GM12872 (cell line): ENCODE data around the gene CBX2.

Experiments
- CTCF ChIP-seq: IDR thresholded peaks from 3 replicates; pipeline ENCODE4 v1.5.1; 2011; ENCODE audit warnings: low read depth, mild to moderate bottlenecking, low read length, moderate library complexity; ENCODE audit not compliant: insufficient read depth

The CBX2 gene

GRCh38 chr17:79803421-79803996 lies 25.6 kb downstream of the CBX2 start:
- no peak for TF ChIP-seq CTCF

- no peak for TF ChIP-seq CTCF
Observed at GRCh38 chr17:79803997-79804855, 26.3 kb downstream of the CBX2 start.

GRCh38 chr17:79804856-79805696 lies 27.1 kb downstream of the CBX2 start:
- no peak for TF ChIP-seq CTCF

GRCh38 chr17:79806446-79806760 lies 28.5 kb downstream of the CBX2 start:
- no peak for TF ChIP-seq CTCF

GRCh38 chr17:79806863-79807720 lies 29.1 kb downstream of the CBX2 start:
- TF ChIP-seq CTCF: no peak

- peak; percentile 44 for TF ChIP-seq CTCF
Observed at GRCh38 chr17:79808763-79809529, 31.0 kb downstream of the CBX2 start.
